SK-N-SH treated with all-trans-retinoic acid at 6 μM for 48 hours (cell line): ENCODE results near the gene CDKN1B.

Experiments used
- ATAC-seq: fragments of 200-7000 bp; cut with Tn5 transposase; 3 replicates; pipeline ENCODE4 v1.9.1; 2020; ENCODE audit warnings: mild to moderate bottlenecking, moderate library complexity
- ARNTL ChIP-seq: fragments of 450-650 bp; formaldehyde crosslinking; IDR thresholded peaks from 2 replicates; pipeline ENCODE4 v1.5.0; 2020; ENCODE audit warnings: low read depth, mild to moderate bottlenecking, moderate library complexity, borderline replicate concordance
- CSDC2 ChIP-seq: fragments of 250-450 bp; sonication (Bioruptor Pico); IDR thresholded peaks from 2 replicates; pipeline ENCODE4 v1.5.0; 2020; ENCODE audit warnings: mild to moderate bottlenecking, moderate library complexity
- CSRNP3 ChIP-seq: fragments of 250-450 bp; sonication (Bioruptor Pico); IDR thresholded peaks from 2 replicates; pipeline ENCODE4 v1.5.1; 2021; ENCODE audit warnings: mild to moderate bottlenecking, moderate library complexity
- ESRRG ChIP-seq: fragments of 250-450 bp; sonication (Bioruptor Pico); IDR thresholded peaks from 2 replicates; pipeline ENCODE4 v1.6.1; 2021; ENCODE audit warnings: mild to moderate bottlenecking
- GLIS3 ChIP-seq: fragments of 250-450 bp; sonication (Bioruptor Pico); IDR thresholded peaks from 2 replicates; pipeline ENCODE4 v1.5.0; 2020; ENCODE audit warnings: mild to moderate bottlenecking, moderate library complexity
- ISL1 ChIP-seq: fragments of 250-450 bp; sonication (Bioruptor Pico); IDR thresholded peaks from 2 replicates; pipeline ENCODE4 v2.1.2; 2022; ENCODE audit warnings: mild to moderate bottlenecking, moderate library complexity
- OSR1 ChIP-seq: fragments of 250-450 bp; sonication (Bioruptor Pico); IDR thresholded peaks from 2 replicates; pipeline ENCODE4 v1.8.0; 2022; ENCODE audit warnings: moderate library complexity, mild to moderate bottlenecking, inconsistent platforms
- PATZ1 ChIP-seq: fragments of 250-450 bp; sonication (Bioruptor Pico); IDR thresholded peaks from 2 replicates; pipeline ENCODE4 v1.8.0; 2020; ENCODE audit warnings: mild to moderate bottlenecking, moderate library complexity, borderline replicate concordance
- POU6F1 ChIP-seq: fragments of 250-450 bp; sonication (Bioruptor Pico); IDR thresholded peaks from 2 replicates; pipeline ENCODE4 v1.8.0; 2021; ENCODE audit warnings: low read depth, mild to moderate bottlenecking, moderate library complexity, borderline replicate concordance
- PPARA ChIP-seq: fragments of 250-450 bp; sonication (Bioruptor Pico); IDR thresholded peaks from 2 replicates; pipeline ENCODE4 v1.5.0; 2020; ENCODE audit warnings: mild to moderate bottlenecking, borderline replicate concordance
- RARB ChIP-seq: fragments of 250-450 bp; sonication (Bioruptor Pico); IDR thresholded peaks from 2 replicates; pipeline ENCODE4 v1.8.0; 2021; ENCODE audit warnings: mild to moderate bottlenecking, moderate library complexity
- TOX ChIP-seq: fragments of 250-450 bp; sonication (Bioruptor Pico); IDR thresholded peaks from 2 replicates; pipeline ENCODE4 v1.8.0; 2021; ENCODE audit warnings: mild to moderate bottlenecking, moderate library complexity, borderline replicate concordance
- TSHZ2 ChIP-seq: fragments of 250-450 bp; sonication (Bioruptor Pico); IDR thresholded peaks from 2 replicates; pipeline ENCODE4 v1.5.0; 2020; ENCODE audit warnings: mild to moderate bottlenecking, moderate library complexity
- ZFP3 ChIP-seq: fragments of 250-450 bp; sonication (Bioruptor Pico); IDR thresholded peaks from 2 replicates; pipeline ENCODE4 v1.5.0; 2020; ENCODE audit warnings: mild to moderate bottlenecking, moderate library complexity
- ZNF70 ChIP-seq: fragments of 450-650 bp; formaldehyde crosslinking; IDR thresholded peaks from 2 replicates; pipeline ENCODE4 v1.5.0; 2020; ENCODE audit warnings: mild to moderate bottlenecking, moderate library complexity
- ZNF8 ChIP-seq: fragments of 450-650 bp; formaldehyde crosslinking; IDR thresholded peaks from 2 replicates; pipeline ENCODE4 v1.5.0; 2020; ENCODE audit warnings: mild to moderate bottlenecking, moderate library complexity

The CDKN1B gene

GRCh38 chr12:12713932-12714275, 3.3 kb upstream of the CDKN1B start (continued):
- TF ChIP-seq PPARA, result no peak
- no peak for TF ChIP-seq ZFP3 (CRISPR knock-in tag)

- no peak for ATAC-seq
- TF ChIP-seq ISL1 (no peak), CSRNP3 (no peak), ZNF8 (CRISPR knock-in tag) (no peak), TOX (CRISPR knock-in tag) (no peak), CSDC2 (no peak), POU6F1 (CRISPR knock-in tag) (no peak), GLIS3 (CRISPR knock-in tag) (no peak), ARNTL (CRISPR knock-in tag) (no peak), OSR1 (no peak), ZNF70 (CRISPR knock-in tag) (no peak), ESRRG (CRISPR knock-in tag) (no peak), TSHZ2 (CRISPR knock-in tag) (no peak), PATZ1 (CRISPR knock-in tag) (no peak), PPARA (no peak), RARB (CRISPR knock-in tag) (no peak)
- TF ChIP-seq, all 23 proteins: peak for 0
Measured at GRCh38 chr12:12714276-12715021, 2.7 kb upstream of the CDKN1B start.

GRCh38 chr12:12715128-12715458, 2.1 kb upstream of the CDKN1B start:
- no peak for TF ChIP-seq TSHZ2 (CRISPR knock-in tag)
- TF ChIP-seq CSDC2, result no peak
- no peak for TF ChIP-seq ZNF70 (CRISPR knock-in tag)
- TF ChIP-seq OSR1, result no peak
- no peak for TF ChIP-seq ZFP3 (CRISPR knock-in tag)
- TF ChIP-seq ISL1, result no peak
- TF ChIP-seq ARNTL (CRISPR knock-in tag), result no peak
- no peak for TF ChIP-seq CSRNP3
- no peak for ATAC-seq
